Activated B cell treated with CpG ODN at 0.5 μM for 24 hours (primary cell): ENCODE measurements around the gene MPST. TPM values are rescaled to one million over a fixed set of nuclear protein-coding genes. Genes with fewer than 3 reads are reported as not detected.

Source experiments
- ATAC-seq: fragments of 200-7000 bp; cut with Tn5 transposase; one replicate; pipeline ENCODE4 v1.10.0; 2021; ENCODE audit warnings: low read depth, mild to moderate bottlenecking, moderate library complexity
- CTCF ChIA-PET: fragments of 350-600 bp; sonication (Branson Sonifier 250); formaldehyde crosslinking; loops from one replicate; lab custom pipeline; 2021; ENCODE audit warnings: antibody characterized with exemption; lab: Charles Lee
- POLR2A ChIA-PET: fragments of 350-600 bp; sonication (Branson Sonifier 250); formaldehyde crosslinking; loops from one replicate; lab custom pipeline; 2021; ENCODE audit warnings: antibody characterized with exemption; lab: Charles Lee
- DNase-seq: peaks from one replicate; pipeline ENCODE4 v3.0.0; 2022
- H3K27ac Mint-ChIP-seq: one replicate; pipeline ENCODE4 v1.8.0; 2020; ENCODE audit warnings: mixed read lengths
- H3K27me3 Mint-ChIP-seq: one replicate; pipeline ENCODE4 v1.8.0; 2021; ENCODE audit warnings: mixed read lengths
- H3K36me3 Mint-ChIP-seq: one replicate; pipeline ENCODE4 v1.8.0; 2021; ENCODE audit warnings: low read depth, mixed read lengths
- H3K4me1 Mint-ChIP-seq: one replicate; pipeline ENCODE4 v1.8.0; 2021; ENCODE audit warnings: mixed read lengths
- H3K4me3 Mint-ChIP-seq: one replicate; pipeline ENCODE4 v1.8.0; 2020; ENCODE audit warnings: mild to moderate bottlenecking, mixed read lengths
- H3K9me3 Mint-ChIP-seq: one replicate; pipeline ENCODE4 v1.8.0; 2020; ENCODE audit warnings: mixed read lengths
- intact Hi-C: fragments of 100-400 bp; cut with micrococcal nuclease; formaldehyde crosslinking; loops from one replicate; pipeline ENCODE4 v1.15.1; 2024
- total RNA-seq: library from RNA; stranded (reverse); gene quantifications from 2 replicates; pipeline ENCODE4 v1.2.3, GENCODE V29; 2022
- TF ChIP-seq, protein P1 (sequence below): fragments of 200-600 bp; IDR thresholded peaks from one replicate; pipeline ENCODE4 v1.8.0; 2022; ENCODE audit warnings: antibody characterized with exemption, mild to moderate bottlenecking

The MPST gene
- total RNA-seq, 1 donor from 2014 or later: 15.6 TPM

DNA sequence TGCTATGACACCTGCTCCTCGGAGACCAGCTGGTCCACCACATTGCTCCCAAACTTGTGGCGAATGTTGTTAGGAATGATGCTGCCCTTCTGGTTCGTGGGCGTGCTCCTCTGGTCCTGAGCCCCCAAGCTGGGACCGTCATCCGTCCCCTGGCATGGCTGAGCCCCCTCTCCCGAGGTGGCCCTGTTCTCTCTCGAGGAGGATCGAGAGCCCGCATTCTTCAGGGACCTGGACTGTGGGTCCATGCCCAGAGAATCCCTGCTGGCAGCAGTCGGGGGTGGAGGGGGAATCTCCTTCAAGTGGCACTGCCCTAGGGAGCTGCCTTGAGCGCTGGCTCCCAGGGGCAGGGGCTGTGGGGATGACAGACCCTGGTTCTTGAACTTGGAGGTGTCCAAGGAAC, 17.7 kb upstream of the MPST start:
- H3K27ac Mint-ChIP-seq: no peak overlapping the region
- CTCF ChIA-PET: no interaction called here

DNA sequence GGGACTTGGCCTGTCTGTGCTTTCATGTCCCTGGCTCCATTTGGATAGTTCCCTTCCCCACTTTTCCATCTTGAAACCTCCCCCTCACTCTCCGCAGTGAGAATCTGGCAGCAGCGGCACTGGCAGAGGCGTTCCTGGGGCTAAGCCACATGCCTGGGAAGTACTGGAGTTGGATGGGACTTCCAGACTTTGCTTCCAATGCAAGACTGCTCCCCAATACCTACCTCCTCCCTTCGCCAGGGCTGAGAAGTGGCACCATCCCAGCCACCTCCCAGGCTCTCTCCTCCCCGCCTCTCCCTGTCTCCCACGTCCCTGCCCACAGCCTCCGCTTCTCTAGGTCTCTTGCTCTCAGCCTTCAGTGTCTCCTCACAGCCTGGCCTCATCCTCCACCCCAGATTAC, 16.9 kb upstream of the MPST start:
- no peak overlapping the region for H3K27ac Mint-ChIP-seq
- ATAC-seq: no peak
- CTCF ChIA-PET: no interaction called here

More for the DNA sequence above, 17.7 kb upstream of the MPST start:
- Mint-ChIP-seq H3K36me3 (no peaks in the 10 kb centered on the region), H3K4me3 (no peak overlapping the region), H3K27me3 (peaks cover 21% of the 10 kb centered on the region), H3K4me1 (no peaks in the 10 kb centered on the region), H3K9me3 (no peaks in the 10 kb centered on the region)
- POLR2A ChIA-PET: no interaction called here
- TF ChIP-seq, protein P1, sequence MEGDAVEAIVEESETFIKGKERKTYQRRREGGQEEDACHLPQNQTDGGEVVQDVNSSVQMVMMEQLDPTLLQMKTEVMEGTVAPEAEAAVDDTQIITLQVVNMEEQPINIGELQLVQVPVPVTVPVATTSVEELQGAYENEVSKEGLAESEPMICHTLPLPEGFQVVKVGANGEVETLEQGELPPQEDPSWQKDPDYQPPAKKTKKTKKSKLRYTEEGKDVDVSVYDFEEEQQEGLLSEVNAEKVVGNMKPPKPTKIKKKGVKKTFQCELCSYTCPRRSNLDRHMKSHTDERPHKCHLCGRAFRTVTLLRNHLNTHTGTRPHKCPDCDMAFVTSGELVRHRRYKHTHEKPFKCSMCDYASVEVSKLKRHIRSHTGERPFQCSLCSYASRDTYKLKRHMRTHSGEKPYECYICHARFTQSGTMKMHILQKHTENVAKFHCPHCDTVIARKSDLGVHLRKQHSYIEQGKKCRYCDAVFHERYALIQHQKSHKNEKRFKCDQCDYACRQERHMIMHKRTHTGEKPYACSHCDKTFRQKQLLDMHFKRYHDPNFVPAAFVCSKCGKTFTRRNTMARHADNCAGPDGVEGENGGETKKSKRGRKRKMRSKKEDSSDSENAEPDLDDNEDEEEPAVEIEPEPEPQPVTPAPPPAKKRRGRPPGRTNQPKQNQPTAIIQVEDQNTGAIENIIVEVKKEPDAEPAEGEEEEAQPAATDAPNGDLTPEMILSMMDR: no peak
- intact Hi-C loops: no loop called here
- ATAC-seq (no peak), DNase-seq (no peak)

DNA sequence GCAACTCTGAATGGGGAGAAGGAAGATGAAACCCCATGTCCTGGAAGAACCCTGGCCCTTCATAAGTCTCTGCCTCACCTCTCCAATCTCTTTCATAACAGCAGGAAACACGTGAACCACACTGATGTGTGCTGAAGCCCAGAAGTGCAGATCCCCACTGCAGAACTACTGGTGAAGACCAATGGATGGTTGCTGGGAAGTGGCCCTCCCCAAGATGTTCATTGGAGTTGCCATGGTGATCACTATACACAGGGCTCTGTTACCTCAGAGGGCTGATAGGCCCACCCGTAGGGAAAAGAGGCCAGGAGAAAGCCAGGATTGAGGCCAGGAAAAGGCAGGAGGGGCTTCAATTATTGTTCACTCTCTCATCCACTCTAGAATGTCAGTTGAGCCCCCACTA, 11.9 kb upstream of the MPST start:
- TF ChIP-seq, protein P1: no peak
- CTCF ChIA-PET: interaction anchor here (0.8 to 1.2 kb wide), 2 partner anchors 9 to 19 kb away, joined by 3 read pairs; no protein-coding TSS in a partner anchor

More for the DNA sequence above, 16.9 kb upstream of the MPST start:
- DNase-seq: no peak
- H3K4me1 Mint-ChIP-seq: no peaks in the 10 kb centered on the region
- intact Hi-C loops: no loop called here
- H3K4me3 Mint-ChIP-seq: no peak overlapping the region
- H3K9me3 Mint-ChIP-seq: no peaks in the 10 kb centered on the region
- no peaks in the 10 kb centered on the region for H3K36me3 Mint-ChIP-seq
- TF ChIP-seq, protein P1: no peak
- POLR2A ChIA-PET: no interaction called here
- H3K27me3 Mint-ChIP-seq: peaks cover 25% of the 10 kb centered on the region

DNA sequence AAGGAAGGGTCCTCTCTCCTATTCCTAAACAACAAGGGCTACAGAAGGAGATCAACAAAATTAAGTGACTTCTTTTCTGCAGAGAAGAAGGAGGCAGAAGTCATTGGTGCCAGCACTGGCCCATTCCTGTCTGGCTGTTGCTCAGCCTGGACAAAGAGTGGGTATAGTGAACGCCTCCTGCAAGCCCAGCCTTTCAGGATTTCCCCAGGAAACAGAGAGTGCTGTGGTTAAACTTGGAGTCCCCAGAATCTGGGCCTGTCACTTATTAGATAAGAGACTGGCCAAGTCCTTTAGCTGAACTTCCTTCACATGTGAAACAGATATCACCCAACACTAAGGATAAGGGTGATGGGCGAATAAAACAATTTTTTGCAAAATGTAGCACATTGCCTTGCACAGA, 11.2 kb upstream of the MPST start:
- TF ChIP-seq, protein P1: no peak
- intact Hi-C loops: no loop called here
- peaks cover 26% of the 10 kb centered on the region for H3K27me3 Mint-ChIP-seq

More for the DNA sequence above, 11.9 kb upstream of the MPST start:
- ATAC-seq (no peak), DNase-seq (no peak)
- H3K27me3 Mint-ChIP-seq: peaks cover 31% of the 10 kb centered on the region
- intact Hi-C loops: no loop called here
- no peak overlapping the region for H3K27ac Mint-ChIP-seq
- no peaks in the 10 kb centered on the region for H3K9me3 Mint-ChIP-seq
- POLR2A ChIA-PET: no interaction called here
- H3K4me3 Mint-ChIP-seq: no peak overlapping the region
- no peaks in the 10 kb centered on the region for H3K4me1 Mint-ChIP-seq
- H3K36me3 Mint-ChIP-seq: no peaks in the 10 kb centered on the region

DNA sequence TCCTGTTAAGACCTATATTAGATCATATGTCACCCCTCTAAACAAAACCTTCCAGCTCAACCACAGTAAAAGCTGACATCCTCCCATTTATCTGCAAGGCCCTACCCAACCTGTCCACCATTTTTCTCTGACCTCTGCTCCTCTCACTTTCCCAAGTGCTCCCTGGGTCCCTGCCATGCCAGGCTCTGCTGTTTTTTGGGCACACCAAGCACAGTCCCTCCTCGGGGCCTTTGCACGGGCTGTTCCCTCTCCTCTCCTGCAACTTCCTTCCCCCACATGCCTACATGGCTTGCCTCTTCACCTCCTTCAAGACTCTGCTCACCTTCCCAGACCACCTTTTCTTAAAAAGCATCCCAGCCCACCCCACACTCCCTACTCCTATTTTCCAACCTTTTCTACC, 10.1 kb upstream of the MPST start:
- DNase-seq (no peak), ATAC-seq (no peak)
- Mint-ChIP-seq H3K4me1 (no peaks in the 10 kb centered on the region), H3K27ac (no peak overlapping the region), H3K9me3 (no peaks in the 10 kb centered on the region), H3K36me3 (no peaks in the 10 kb centered on the region), H3K4me3 (no peak overlapping the region), H3K27me3 (peaks cover 24% of the 10 kb centered on the region)
- ChIA-PET CTCF (no interaction called here), POLR2A (interaction anchor here (0.6 kb wide), 1 partner anchor 18 kb away, joined by 3 read pairs; no protein-coding TSS in a partner anchor)
- TF ChIP-seq, protein P1: no peak
- intact Hi-C loops: no loop called here

More for the DNA sequence above, 11.2 kb upstream of the MPST start:
- no peaks in the 10 kb centered on the region for H3K4me1 Mint-ChIP-seq
- CTCF ChIA-PET: interaction anchor here (0.8 to 1.2 kb wide), 2 partner anchors 10 to 20 kb away, joined by 3 read pairs; no protein-coding TSS in a partner anchor
- ATAC-seq: no peak
- DNase-seq: no peak
- H3K36me3 Mint-ChIP-seq: no peaks in the 10 kb centered on the region
- no peak overlapping the region for H3K4me3 Mint-ChIP-seq
- no peak overlapping the region for H3K27ac Mint-ChIP-seq
- H3K9me3 Mint-ChIP-seq: no peaks in the 10 kb centered on the region
- POLR2A ChIA-PET: interaction anchor here (0.6 kb wide), 1 partner anchor 9 kb away, joined by 10 read pairs; no protein-coding TSS in a partner anchor
